SH-SY5Y (cell line): ENCODE results near the gene LMX1B.

ENCODE experiments used
- GATA2 ChIP-seq: IDR thresholded peaks from 2 replicates; pipeline ENCODE4 v1.6.1; 2011; ENCODE audit warnings: mild to moderate bottlenecking, low read depth, low read length
- GATA3 ChIP-seq: IDR thresholded peaks from 2 replicates; pipeline ENCODE4 v1.6.1; 2011; ENCODE audit warnings: low read depth, mild to moderate bottlenecking, low read length, moderate library complexity

- TF ChIP-seq GATA3 (no peak), GATA2 (no peak)
Measured at GRCh38 chr9:126617003-126617822, 3.5 kb downstream of the LMX1B start.
